ENCODE measurements around the gene CXCL16. TPM values are rescaled to one million over a fixed set of nuclear protein-coding genes. Genes with fewer than 3 reads are reported as not detected.

Gene CXCL16
- total RNA-seq, 1 donor from 2014 or later = not detected

GRCh38 chr17:4743898-4744297 lies 4.2 kb upstream of the CXCL16 start:
- DNase-seq = no peak
- Mint-ChIP-seq H3K9me3 (ENCODE audit: unreplicated experiment) (peaks cover 2% of the 10 kb centered on the region), H3K36me3 (ENCODE audit: unreplicated experiment) (peaks cover 7% of the 10 kb centered on the region), H3K4me3 (ENCODE audit: unreplicated experiment) (no peak overlapping the region), H3K27ac (ENCODE audit: unreplicated experiment) (no peak overlapping the region), H3K4me1 (ENCODE audit: low read depth, unreplicated experiment) (no peaks in the 10 kb centered on the region), H3K27me3 (ENCODE audit: unreplicated experiment) (peaks cover 20% of the 10 kb centered on the region)
- no peak for TF ChIP-seq CTCF (IDR thresholded peaks at IDR 0.05; ENCODE audit: partially characterized antibody, unreplicated experiment)

- DNase-seq = no peak
- H3K27me3 Mint-ChIP-seq (ENCODE audit: unreplicated experiment) = peaks cover 27% of the 10 kb centered on the region
- H3K4me3 Mint-ChIP-seq (ENCODE audit: unreplicated experiment) = no peak overlapping the region
- H3K9me3 Mint-ChIP-seq (ENCODE audit: unreplicated experiment) = peaks cover 2% of the 10 kb centered on the region
- no peak for TF ChIP-seq CTCF (IDR thresholded peaks at IDR 0.05; ENCODE audit: partially characterized antibody, unreplicated experiment)
- H3K36me3 Mint-ChIP-seq (ENCODE audit: unreplicated experiment) = peaks cover 7% of the 10 kb centered on the region
- no peaks in the 10 kb centered on the region for H3K4me1 Mint-ChIP-seq (ENCODE audit: low read depth, unreplicated experiment)
- H3K27ac Mint-ChIP-seq (ENCODE audit: unreplicated experiment) = no peak overlapping the region
These were observed 3.5 kb upstream of the CXCL16 start for GRCh38 chr17:4743216-4743615.

- Mint-ChIP-seq H3K4me3 (ENCODE audit: unreplicated experiment) (no peak overlapping the region), H3K27me3 (ENCODE audit: unreplicated experiment) (peaks cover 29% of the 10 kb centered on the region), H3K36me3 (ENCODE audit: unreplicated experiment) (peaks cover 7% of the 10 kb centered on the region), H3K4me1 (ENCODE audit: low read depth, unreplicated experiment) (no peaks in the 10 kb centered on the region), H3K27ac (ENCODE audit: unreplicated experiment) (no peak overlapping the region), H3K9me3 (ENCODE audit: unreplicated experiment) (peaks cover 2% of the 10 kb centered on the region)
- DNase-seq = no peak
- no peak for TF ChIP-seq CTCF (IDR thresholded peaks at IDR 0.05; ENCODE audit: partially characterized antibody, unreplicated experiment)
These were observed 2.9 kb upstream of the CXCL16 start for GRCh38 chr17:4742629-4743028.

- peaks cover 2% of the 10 kb centered on the region for H3K9me3 Mint-ChIP-seq (ENCODE audit: unreplicated experiment)
- no peak for TF ChIP-seq CTCF (IDR thresholded peaks at IDR 0.05; ENCODE audit: partially characterized antibody, unreplicated experiment)
These were observed 2.4 kb upstream of the CXCL16 start for GRCh38 chr17:4742133-4742532.

GRCh38 chr17:4741544-4741943 lies 1.8 kb upstream of the CXCL16 start:
- H3K27ac Mint-ChIP-seq (ENCODE audit: unreplicated experiment) = no peak overlapping the region
- no peak overlapping the region for H3K4me3 Mint-ChIP-seq (ENCODE audit: unreplicated experiment)
- TF ChIP-seq CTCF (IDR thresholded peaks at IDR 0.05; ENCODE audit: partially characterized antibody, unreplicated experiment) = no peak
- H3K4me1 Mint-ChIP-seq (ENCODE audit: low read depth, unreplicated experiment) = no peaks in the 10 kb centered on the region
- peaks cover 7% of the 10 kb centered on the region for H3K36me3 Mint-ChIP-seq (ENCODE audit: unreplicated experiment)
- peaks cover 2% of the 10 kb centered on the region for H3K9me3 Mint-ChIP-seq (ENCODE audit: unreplicated experiment)
- peaks cover 32% of the 10 kb centered on the region for H3K27me3 Mint-ChIP-seq (ENCODE audit: unreplicated experiment)
- DNase-seq = no peak

More at GRCh38 chr17:4742133-4742532, 2.4 kb upstream of the CXCL16 start:
- Mint-ChIP-seq H3K4me3 (ENCODE audit: unreplicated experiment) (no peak overlapping the region), H3K27me3 (ENCODE audit: unreplicated experiment) (peaks cover 29% of the 10 kb centered on the region), H3K4me1 (ENCODE audit: low read depth, unreplicated experiment) (no peaks in the 10 kb centered on the region), H3K36me3 (ENCODE audit: unreplicated experiment) (peaks cover 7% of the 10 kb centered on the region), H3K27ac (ENCODE audit: unreplicated experiment) (no peak overlapping the region)
- no peak for DNase-seq
